WERI-Rb-1 (cell line): Measurements from ENCODE around the gene CUL1.

ENCODE experiments used
- DNase-seq: peaks from one replicate; pipeline ENCODE4 v3.0.0-alpha.2; 2020
- H3K27ac ChIP-seq: fragments of 250-450 bp; sonication (Bioruptor Pico); 2 replicates; pipeline ENCODE4 v1.5.1; 2020; ENCODE audit warnings: mild to moderate bottlenecking, moderate library complexity
- H3K27me3 ChIP-seq: fragments of 250-450 bp; sonication (Bioruptor Pico); 2 replicates; pipeline ENCODE4 v1.5.1; 2021; ENCODE audit warnings: mild to moderate bottlenecking, low read depth, moderate library complexity; ENCODE audit not compliant: insufficient read depth, severe bottlenecking
- H3K36me3 ChIP-seq: fragments of 250-450 bp; sonication (Bioruptor Pico); 2 replicates; pipeline ENCODE4 v1.5.1; 2020; ENCODE audit warnings: mild to moderate bottlenecking, moderate library complexity
- H3K4me3 ChIP-seq: 2 replicates; pipeline ENCODE4 v1.5.1; 2011; ENCODE audit warnings: low read depth, mild to moderate bottlenecking, control low read depth, low read length
- H3K9me3 ChIP-seq: fragments of 250-450 bp; sonication (Bioruptor Pico); 2 replicates; pipeline ENCODE4 v1.5.1; 2021; ENCODE audit warnings: mild to moderate bottlenecking, moderate library complexity; ENCODE audit not compliant: severe bottlenecking
- TF ChIP-seq, protein P1 (sequence below): IDR thresholded peaks from 2 replicates; pipeline ENCODE4 v1.5.1; 2011; ENCODE audit warnings: low read depth, mild to moderate bottlenecking, control low read depth, inconsistent platforms, low read length

Gene CUL1

DNA sequence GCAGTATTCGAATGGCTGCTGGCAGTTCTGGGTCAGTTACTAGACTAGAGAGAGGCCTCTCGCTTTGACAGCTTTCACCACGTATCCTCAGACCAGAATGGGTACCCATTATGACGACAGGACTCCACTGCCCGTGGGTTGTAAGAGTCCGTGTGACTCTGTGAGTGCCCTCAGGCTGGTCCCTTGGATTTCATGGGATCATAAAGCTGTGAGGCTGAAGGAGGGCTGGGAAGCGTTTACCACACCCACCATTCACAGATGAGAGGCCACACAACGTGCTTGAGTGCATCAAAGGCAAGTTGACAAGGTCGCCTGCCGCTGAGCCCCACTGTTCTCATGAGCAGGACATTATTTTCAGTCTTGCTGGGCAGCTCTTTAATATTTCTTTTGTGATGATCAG is 98.1 kb downstream of the CUL1 start:
- no peaks in the 10 kb centered on the region for H3K27me3 ChIP-seq
- H3K27ac ChIP-seq = no peak overlapping the region
- DNase-seq = no peak
- H3K9me3 ChIP-seq = peaks cover 5% of the 10 kb centered on the region
- H3K4me3 ChIP-seq = no peak overlapping the region
- TF ChIP-seq, protein P1, sequence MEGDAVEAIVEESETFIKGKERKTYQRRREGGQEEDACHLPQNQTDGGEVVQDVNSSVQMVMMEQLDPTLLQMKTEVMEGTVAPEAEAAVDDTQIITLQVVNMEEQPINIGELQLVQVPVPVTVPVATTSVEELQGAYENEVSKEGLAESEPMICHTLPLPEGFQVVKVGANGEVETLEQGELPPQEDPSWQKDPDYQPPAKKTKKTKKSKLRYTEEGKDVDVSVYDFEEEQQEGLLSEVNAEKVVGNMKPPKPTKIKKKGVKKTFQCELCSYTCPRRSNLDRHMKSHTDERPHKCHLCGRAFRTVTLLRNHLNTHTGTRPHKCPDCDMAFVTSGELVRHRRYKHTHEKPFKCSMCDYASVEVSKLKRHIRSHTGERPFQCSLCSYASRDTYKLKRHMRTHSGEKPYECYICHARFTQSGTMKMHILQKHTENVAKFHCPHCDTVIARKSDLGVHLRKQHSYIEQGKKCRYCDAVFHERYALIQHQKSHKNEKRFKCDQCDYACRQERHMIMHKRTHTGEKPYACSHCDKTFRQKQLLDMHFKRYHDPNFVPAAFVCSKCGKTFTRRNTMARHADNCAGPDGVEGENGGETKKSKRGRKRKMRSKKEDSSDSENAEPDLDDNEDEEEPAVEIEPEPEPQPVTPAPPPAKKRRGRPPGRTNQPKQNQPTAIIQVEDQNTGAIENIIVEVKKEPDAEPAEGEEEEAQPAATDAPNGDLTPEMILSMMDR = no peak
- peaks cover 88% of the 10 kb centered on the region for H3K36me3 ChIP-seq

DNA sequence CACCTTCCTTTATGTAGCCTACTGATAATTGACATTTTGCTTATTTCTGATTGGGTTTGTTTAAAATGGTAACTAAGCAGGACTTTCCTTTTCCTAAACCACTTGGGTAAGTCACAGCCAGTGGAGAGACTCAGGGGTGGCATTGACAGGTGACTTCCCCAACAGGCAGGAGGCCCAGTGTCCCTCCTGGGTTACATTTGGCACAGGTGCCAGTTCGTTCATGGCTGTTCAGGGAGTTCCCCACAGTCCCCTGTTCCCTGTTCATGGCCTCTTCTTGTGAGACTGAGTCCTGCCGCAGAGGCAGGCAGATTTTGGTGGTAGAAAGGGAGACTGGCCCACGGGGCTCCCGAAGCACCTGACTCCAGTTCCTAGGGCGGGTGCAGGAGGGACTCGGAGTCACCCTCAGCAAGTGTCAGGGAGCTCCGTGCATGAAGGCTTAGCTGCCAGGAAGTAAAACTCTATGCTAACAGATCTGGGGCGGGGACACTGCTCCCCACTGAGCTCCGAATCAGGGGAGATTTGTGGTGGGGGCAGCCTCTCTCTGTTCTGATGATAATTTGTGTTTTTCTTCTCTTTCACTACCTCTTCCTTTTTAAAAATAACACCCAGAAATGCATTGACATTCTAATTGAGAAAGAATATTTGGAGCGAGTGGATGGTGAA is 101.3 kb downstream of the CUL1 start:
- no peaks in the 10 kb centered on the region for H3K27me3 ChIP-seq
- TF ChIP-seq, protein P1 = no peak
- H3K9me3 ChIP-seq = no peaks in the 10 kb centered on the region
- peaks cover 70% of the 10 kb centered on the region for H3K36me3 ChIP-seq
- DNase-seq = no peak
- no peak overlapping the region for H3K27ac ChIP-seq
- H3K4me3 ChIP-seq = no peak overlapping the region

DNA sequence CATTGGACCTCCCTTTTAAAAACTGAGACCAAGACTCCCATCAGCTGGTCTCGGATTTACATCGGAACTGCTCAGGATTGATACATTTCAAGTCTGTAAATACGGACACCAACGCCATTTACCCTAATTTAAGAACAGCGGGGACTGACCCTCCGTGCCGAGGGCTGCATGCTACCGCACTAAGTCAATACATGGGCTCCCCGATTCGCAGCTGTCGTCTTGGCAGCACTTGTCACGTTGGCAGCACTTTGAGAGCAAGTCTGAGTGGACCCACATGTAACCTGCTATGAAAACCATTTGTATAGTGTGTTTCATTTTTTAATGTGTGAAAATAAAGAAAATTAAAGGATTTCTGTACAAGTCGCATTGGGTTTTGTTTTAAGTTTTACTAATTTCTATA is 102.0 kb downstream of the CUL1 start:
- no peak overlapping the region for H3K4me3 ChIP-seq
- H3K36me3 ChIP-seq = peaks cover 72% of the 10 kb centered on the region
- H3K27ac ChIP-seq = no peak overlapping the region
- H3K27me3 ChIP-seq = no peaks in the 10 kb centered on the region
- no peaks in the 10 kb centered on the region for H3K9me3 ChIP-seq
- TF ChIP-seq, protein P1 = no peak
- no peak for DNase-seq

DNA sequence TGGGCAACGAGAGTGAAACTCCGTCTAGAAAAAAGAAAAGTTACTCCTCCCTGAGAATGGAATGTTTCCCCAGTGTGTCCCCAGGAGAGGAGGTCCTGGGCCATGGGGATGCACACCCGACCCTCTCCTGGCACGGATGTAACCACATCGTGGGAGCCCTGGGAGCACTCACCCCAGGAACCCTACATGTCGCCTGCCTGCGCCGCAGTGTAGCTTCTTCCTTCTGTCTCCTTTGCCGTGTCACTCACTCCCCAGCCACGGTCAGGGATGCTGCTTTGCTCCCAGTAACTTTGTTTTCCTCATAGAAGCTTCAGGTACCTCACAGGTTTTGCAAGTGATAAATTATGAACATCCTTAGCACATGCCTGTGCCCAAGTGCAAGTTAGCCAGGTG is 103.4 kb downstream of the CUL1 start:
- DNase-seq = no peak
- Histone ChIP-seq H3K4me3 (no peak overlapping the region), H3K36me3 (peaks cover 74% of the 10 kb centered on the region), H3K27me3 (no peaks in the 10 kb centered on the region), H3K9me3 (no peaks in the 10 kb centered on the region), H3K27ac (no peak overlapping the region)
- TF ChIP-seq, protein P1 = no peak

DNA sequence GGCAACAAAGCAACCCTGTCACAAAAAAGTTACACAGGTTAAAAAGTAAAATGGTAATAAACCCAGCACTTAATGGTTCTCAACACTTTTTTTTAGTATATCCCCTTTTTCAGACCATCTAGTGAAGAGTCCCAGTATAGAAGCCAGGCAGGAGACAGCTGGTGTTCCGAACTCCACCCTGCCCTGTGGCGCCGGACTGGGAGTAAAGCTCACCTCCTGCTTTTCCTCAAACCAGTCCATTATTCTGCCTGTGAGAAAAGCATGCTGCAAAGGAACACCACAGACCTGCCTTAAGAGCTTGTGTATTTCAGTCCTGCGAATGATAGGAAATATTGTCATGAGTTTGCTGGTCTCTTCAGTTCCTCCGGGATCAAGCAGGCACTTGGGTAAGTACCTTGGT is 104.4 kb downstream of the CUL1 start:
- H3K9me3 ChIP-seq = no peaks in the 10 kb centered on the region
- peaks cover 79% of the 10 kb centered on the region for H3K36me3 ChIP-seq
- no peak overlapping the region; the same call in 1 of the 2 replicates for H3K27ac ChIP-seq
- no peaks in the 10 kb centered on the region for H3K27me3 ChIP-seq
- TF ChIP-seq, protein P1 = no peak
- no peak for DNase-seq
- no peak overlapping the region for H3K4me3 ChIP-seq
